Parathyroid adenoma (tissue), 2 donors: ENCODE data around the gene PLEKHJ1.

Source experiments
- H2AFZ ChIP-seq: fragments of 300-600 bp; sonication (generic); one replicate; pipeline ENCODE4 v1.7.0; 2017; ENCODE audit warnings: antibody characterized with exemption, mild to moderate bottlenecking
- H3K27ac ChIP-seq: fragments of 300-600 bp; sonication (generic); one replicate; pipeline ENCODE4 v1.7.0; 2017
- H3K27me3 ChIP-seq: fragments of 300-600 bp; sonication (generic); one replicate; pipeline ENCODE4 v1.7.0; 2017; ENCODE audit warnings: low read length; ENCODE audit not compliant: control insufficient read depth, insufficient read depth
- H3K36me3 ChIP-seq: fragments of 300-600 bp; sonication (generic); one replicate; pipeline ENCODE4 v1.7.0; 2017; ENCODE audit warnings: low read length; ENCODE audit not compliant: control insufficient read depth, insufficient read depth
- H3K4me1 ChIP-seq: fragments of 300-600 bp; sonication (generic); one replicate; pipeline ENCODE4 v1.7.0; 2017; ENCODE audit warnings: control low read depth
- H3K4me2 ChIP-seq: fragments of 300-600 bp; sonication (generic); one replicate; pipeline ENCODE4 v1.7.0; 2017; ENCODE audit warnings: low read length
- H3K4me3 ChIP-seq: fragments of 300-600 bp; sonication (generic); one replicate; pipeline ENCODE4 v1.7.0; 2017; ENCODE audit warnings: low read depth, low read length
- H3K79me2 ChIP-seq: fragments of 300-600 bp; sonication (generic); one replicate; pipeline ENCODE4 v1.7.0; 2017; ENCODE audit warnings: control low read depth
- H3K9ac ChIP-seq: fragments of 300-600 bp; sonication (generic); one replicate; pipeline ENCODE4 v1.7.0; 2017; ENCODE audit warnings: mild to moderate bottlenecking
- H3K9me3 ChIP-seq: fragments of 300-600 bp; sonication (generic); one replicate; pipeline ENCODE4 v1.7.0; 2017; ENCODE audit warnings: low read length; ENCODE audit not compliant: control insufficient read depth
- TF ChIP-seq, protein P1 (sequence below): fragments of 300-600 bp; sonication (generic); IDR thresholded peaks from one replicate; pipeline ENCODE4 v1.7.0; 2017; ENCODE audit warnings: antibody characterized with exemption, mild to moderate bottlenecking
- donor health status: primary hyperparathyroidism.

PLEKHJ1 gene

DNA sequence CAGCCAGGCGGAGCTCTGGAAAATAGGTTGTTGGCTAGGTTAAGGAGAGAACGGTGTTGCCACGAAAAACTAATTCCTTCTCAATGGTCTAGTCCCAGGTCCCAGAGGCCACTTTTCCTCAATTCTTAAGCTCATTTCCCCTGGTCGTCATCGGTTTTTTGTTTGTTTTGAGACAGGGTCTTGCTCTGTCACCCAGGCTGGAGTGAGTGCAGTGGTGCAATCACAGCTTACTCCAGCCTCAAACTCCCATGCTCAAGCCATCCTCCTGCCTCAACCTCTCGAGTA, 1.7 kb upstream of the PLEKHJ1 start:
- TF ChIP-seq, protein P1, sequence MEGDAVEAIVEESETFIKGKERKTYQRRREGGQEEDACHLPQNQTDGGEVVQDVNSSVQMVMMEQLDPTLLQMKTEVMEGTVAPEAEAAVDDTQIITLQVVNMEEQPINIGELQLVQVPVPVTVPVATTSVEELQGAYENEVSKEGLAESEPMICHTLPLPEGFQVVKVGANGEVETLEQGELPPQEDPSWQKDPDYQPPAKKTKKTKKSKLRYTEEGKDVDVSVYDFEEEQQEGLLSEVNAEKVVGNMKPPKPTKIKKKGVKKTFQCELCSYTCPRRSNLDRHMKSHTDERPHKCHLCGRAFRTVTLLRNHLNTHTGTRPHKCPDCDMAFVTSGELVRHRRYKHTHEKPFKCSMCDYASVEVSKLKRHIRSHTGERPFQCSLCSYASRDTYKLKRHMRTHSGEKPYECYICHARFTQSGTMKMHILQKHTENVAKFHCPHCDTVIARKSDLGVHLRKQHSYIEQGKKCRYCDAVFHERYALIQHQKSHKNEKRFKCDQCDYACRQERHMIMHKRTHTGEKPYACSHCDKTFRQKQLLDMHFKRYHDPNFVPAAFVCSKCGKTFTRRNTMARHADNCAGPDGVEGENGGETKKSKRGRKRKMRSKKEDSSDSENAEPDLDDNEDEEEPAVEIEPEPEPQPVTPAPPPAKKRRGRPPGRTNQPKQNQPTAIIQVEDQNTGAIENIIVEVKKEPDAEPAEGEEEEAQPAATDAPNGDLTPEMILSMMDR: no peak
- Histone ChIP-seq H3K4me2 (peak overlapping the region; percentile 100), H2AFZ (no peak overlapping the region), H3K9me3 (no peaks in the 10 kb centered on the region), H3K9ac (no peak overlapping the region), H3K4me3 (peak overlapping the region; percentile 94), H3K4me1 (peaks cover 12% of the 10 kb centered on the region), H3K27me3 (no peaks in the 10 kb centered on the region), H3K79me2 (peaks cover 64% of the 10 kb centered on the region), H3K27ac (no peak overlapping the region), H3K36me3 (no peaks in the 10 kb centered on the region)

DNA sequence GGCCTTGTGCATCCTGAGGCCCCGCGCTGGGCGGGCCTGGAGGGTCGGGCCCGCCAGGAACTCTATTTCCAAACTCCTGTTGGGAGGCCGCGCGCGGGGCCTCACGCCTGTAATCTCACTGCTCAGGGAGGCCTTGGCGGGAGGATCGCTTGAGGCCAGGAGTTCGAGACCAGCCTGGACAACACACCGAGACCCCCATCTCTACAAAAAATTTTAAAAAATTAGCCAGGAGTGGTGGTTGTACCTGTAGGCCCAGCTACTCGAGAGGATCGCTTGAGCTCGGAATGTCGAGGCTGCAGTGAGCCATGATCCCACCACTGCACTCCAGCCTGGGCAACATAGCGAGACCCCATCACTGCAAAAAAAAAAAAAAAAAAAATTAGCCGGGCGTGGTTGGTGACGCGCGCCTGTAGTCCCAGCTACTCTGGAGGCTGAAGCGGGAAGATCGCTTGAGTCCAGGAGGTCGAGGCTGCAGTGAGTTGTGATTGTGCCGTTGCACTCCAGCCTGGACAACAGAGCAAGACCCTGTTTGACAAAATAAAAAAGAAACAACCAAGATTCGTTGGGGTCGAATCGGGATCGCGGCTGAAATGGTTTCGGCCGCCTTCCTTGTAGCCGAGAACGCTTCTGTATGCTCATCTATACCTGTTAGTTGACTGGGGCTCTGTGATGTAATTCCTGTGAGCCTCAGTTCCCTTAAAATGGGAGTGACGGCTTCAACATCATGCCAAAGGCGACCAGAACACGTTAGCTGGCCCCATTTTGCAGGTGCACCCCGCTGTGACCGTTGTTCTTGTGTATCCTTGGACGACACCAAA, 1.1 kb upstream of the PLEKHJ1 start:
- TF ChIP-seq, protein P1: no peak
- H3K9me3 ChIP-seq: no peaks in the 10 kb centered on the region
- peak overlapping the region; percentile 100 for H3K4me2 ChIP-seq
- peaks cover 60% of the 10 kb centered on the region for H3K79me2 ChIP-seq
- peaks cover 12% of the 10 kb centered on the region for H3K4me1 ChIP-seq
- no peaks in the 10 kb centered on the region for H3K27me3 ChIP-seq
- H3K9ac ChIP-seq: peak overlapping the region; percentile 75
- peak overlapping the region; percentile 94 for H3K4me3 ChIP-seq
- H2AFZ ChIP-seq: peak overlapping the region; percentile 76
- H3K36me3 ChIP-seq: no peaks in the 10 kb centered on the region
- peak overlapping the region; percentile 94 for H3K27ac ChIP-seq

DNA sequence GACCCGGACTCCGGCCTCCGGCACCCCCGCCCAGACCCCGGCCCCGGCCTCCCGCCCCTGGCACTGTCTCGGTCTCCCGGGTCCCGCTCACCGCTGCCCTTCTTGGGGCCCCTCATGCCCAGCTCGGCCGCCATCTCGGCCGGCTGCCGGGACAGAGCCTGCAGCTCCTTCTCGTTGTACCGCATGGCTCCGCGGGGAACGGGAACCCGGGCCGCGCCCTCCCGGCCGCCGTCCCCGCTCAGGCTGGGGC, 140 bp downstream of the PLEKHJ1 start:
- H3K9ac ChIP-seq: peak overlapping the region; percentile 22
- no peaks in the 10 kb centered on the region for H3K36me3 ChIP-seq
- TF ChIP-seq, protein P1: no peak
- H3K27me3 ChIP-seq: no peaks in the 10 kb centered on the region
- peak overlapping the region; percentile 76 for H2AFZ ChIP-seq
- no peaks in the 10 kb centered on the region for H3K9me3 ChIP-seq
- peaks cover 12% of the 10 kb centered on the region for H3K4me1 ChIP-seq
- H3K4me3 ChIP-seq: peak overlapping the region; percentile 94
- H3K79me2 ChIP-seq: peaks cover 48% of the 10 kb centered on the region
- H3K27ac ChIP-seq: peak overlapping the region; percentile 94
- peak overlapping the region; percentile 100 for H3K4me2 ChIP-seq

DNA sequence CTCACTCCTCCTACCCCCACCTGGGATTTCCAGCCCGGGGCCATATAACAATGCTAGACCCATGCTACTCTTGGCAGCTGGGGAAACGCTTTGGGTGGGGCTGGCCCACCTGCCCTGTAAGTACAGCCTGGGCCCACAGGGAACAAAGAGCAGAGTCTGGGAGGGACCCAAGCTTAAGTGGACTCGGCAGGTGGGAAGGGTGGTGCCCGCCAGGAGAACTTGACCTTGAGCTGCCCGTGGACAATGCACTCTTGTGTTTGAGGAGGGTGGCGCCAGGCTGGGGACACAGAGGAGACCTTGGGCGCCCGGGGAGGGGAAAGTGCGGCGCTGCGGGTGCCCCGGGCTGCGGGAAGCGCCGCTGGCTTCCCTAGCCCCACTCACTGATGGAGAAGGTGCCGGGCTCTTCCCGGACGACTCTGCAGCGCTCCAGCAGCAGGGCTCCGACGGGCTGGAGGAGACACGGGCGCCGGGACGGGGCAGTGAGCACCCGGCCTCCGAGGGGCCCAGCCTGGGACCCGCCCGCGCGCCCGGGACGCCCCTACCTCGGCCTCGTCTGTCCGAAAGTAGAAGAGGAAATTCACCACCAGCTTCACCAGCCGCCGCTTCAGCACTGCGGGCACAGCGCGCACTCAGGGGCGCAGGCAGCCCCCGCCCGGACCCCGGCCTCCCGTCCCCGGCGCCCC, 607 bp downstream of the PLEKHJ1 start:
- Histone ChIP-seq H3K36me3 (no peaks in the 10 kb centered on the region), H3K27me3 (no peaks in the 10 kb centered on the region), H3K4me2 (peak overlapping the region; percentile 100), H3K9me3 (no peaks in the 10 kb centered on the region), H3K27ac (peak overlapping the region; percentile 94), H3K4me1 (peaks cover 12% of the 10 kb centered on the region), H3K9ac (peak overlapping the region; percentile 22), H3K79me2 (peaks cover 44% of the 10 kb centered on the region), H2AFZ (peak overlapping the region; percentile 76), H3K4me3 (peak overlapping the region; percentile 94)
- TF ChIP-seq, protein P1: no peak

DNA sequence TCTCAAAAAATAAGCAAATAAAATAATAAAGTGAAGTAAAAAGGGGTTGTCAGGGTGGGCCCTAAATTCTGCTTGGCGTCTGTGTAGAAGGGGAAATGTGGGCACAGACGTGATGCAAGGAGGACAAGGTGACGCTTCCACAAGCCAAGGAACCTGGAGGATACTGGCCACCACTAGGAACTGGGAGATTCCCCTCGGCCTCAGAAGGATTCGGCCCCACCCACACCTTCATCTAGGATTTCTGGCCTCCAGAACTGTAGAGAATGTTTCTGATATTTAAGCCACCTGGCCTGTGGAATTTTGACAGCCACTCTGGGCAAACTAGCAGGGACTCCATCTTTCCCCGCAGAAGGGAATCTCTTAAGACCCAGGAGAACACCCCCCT, 1.1 kb downstream of the PLEKHJ1 start:
- Histone ChIP-seq H2AFZ (peak overlapping the region; percentile 76), H3K27me3 (no peaks in the 10 kb centered on the region), H3K4me3 (peak overlapping the region; percentile 94), H3K36me3 (no peaks in the 10 kb centered on the region), H3K4me1 (peaks cover 7% of the 10 kb centered on the region), H3K9me3 (no peaks in the 10 kb centered on the region), H3K27ac (peak overlapping the region; percentile 94), H3K4me2 (peak overlapping the region; percentile 100), H3K9ac (peak overlapping the region; percentile 22), H3K79me2 (peaks cover 38% of the 10 kb centered on the region)
- TF ChIP-seq, protein P1: no peak
